ENCODE measurements around the gene ZNF311.

Gene ZNF311

GRCh38 chr6:29021434-29021833 is 16.3 kb upstream of the ZNF311 start:
- H3K27ac ChIP-seq (replicated peaks), result no peak overlapping the region
- no peak overlapping the region for H3K4me3 ChIP-seq (replicated peaks; ENCODE audit: insufficient read depth, low read length)
- DNase-seq (ENCODE audit: low read depth in 1 of 2, low spot score in 1 of 2), result no peak
- no peak for TF ChIP-seq CTCF (IDR thresholded peaks at IDR 0.05; ENCODE audit: insufficient read depth, low read length)
- TF ChIP-seq SPI1 (IDR thresholded peaks at IDR 0.05; ENCODE audit: borderline replicate concordance, low read depth), result no peak
- TF ChIP-seq GABPA (IDR thresholded peaks at IDR 0.05; ENCODE audit: low read depth), result no peak
- TF ChIP-seq REST (IDR thresholded peaks at IDR 0.05; ENCODE audit: insufficient replicate concordance, low read depth), result no peak
- no peak for TF ChIP-seq POLR2AphosphoS5 (IDR thresholded peaks at IDR 0.05; ENCODE audit: low read depth)
- H3K27me3 ChIP-seq (ENCODE audit: insufficient read depth, poor library complexity, severe bottlenecking), result no peaks in the 10 kb centered on the region

GRCh38 chr6:29019629-29020028 is 14.5 kb upstream of the ZNF311 start:
- no peaks in the 10 kb centered on the region for H3K27me3 ChIP-seq (ENCODE audit: insufficient read depth, poor library complexity, severe bottlenecking)
- TF ChIP-seq POLR2AphosphoS5 (IDR thresholded peaks at IDR 0.05; ENCODE audit: low read depth) (no peak), REST (IDR thresholded peaks at IDR 0.05; ENCODE audit: insufficient replicate concordance, low read depth) (no peak), CTCF (IDR thresholded peaks at IDR 0.05; ENCODE audit: insufficient read depth, low read length) (no peak), GABPA (IDR thresholded peaks at IDR 0.05; ENCODE audit: low read depth) (no peak), SPI1 (IDR thresholded peaks at IDR 0.05; ENCODE audit: borderline replicate concordance, low read depth) (no peak)
- no peak overlapping the region for H3K4me3 ChIP-seq (replicated peaks; ENCODE audit: insufficient read depth, low read length)
- DNase-seq (ENCODE audit: low read depth in 1 of 2, low spot score in 1 of 2), result no peak
- H3K27ac ChIP-seq (replicated peaks), result no peak overlapping the region

- Histone ChIP-seq H3K27me3 (ENCODE audit: insufficient read depth, poor library complexity, severe bottlenecking) (no peaks in the 10 kb centered on the region), H3K27ac (replicated peaks) (no peak overlapping the region), H3K4me3 (replicated peaks; ENCODE audit: insufficient read depth, low read length) (no peak overlapping the region; the same call in 1 of the 2 replicates)
- no peak for DNase-seq (ENCODE audit: low read depth in 1 of 2, low spot score in 1 of 2)
- no peak for TF ChIP-seq REST (IDR thresholded peaks at IDR 0.05; ENCODE audit: insufficient replicate concordance, low read depth)
- no peak for TF ChIP-seq POLR2AphosphoS5 (IDR thresholded peaks at IDR 0.05; ENCODE audit: low read depth)
- no peak for TF ChIP-seq SPI1 (IDR thresholded peaks at IDR 0.05; ENCODE audit: borderline replicate concordance, low read depth)
- no peak for TF ChIP-seq GABPA (IDR thresholded peaks at IDR 0.05; ENCODE audit: low read depth)
- TF ChIP-seq CTCF (IDR thresholded peaks at IDR 0.05; ENCODE audit: insufficient read depth, low read length), result no peak
These were observed 12.3 kb upstream of the ZNF311 start for GRCh38 chr6:29017428-29017802.
